ENCODE measurements around the gene CPVL.

The CPVL gene

GRCh38 chr7:29170781-29171180 is 24.4 kb upstream of the CPVL start:
- no peak for DNase-seq (ENCODE audit: low read depth)
- no peak for TF ChIP-seq CTCF (conservative IDR thresholded peaks at IDR 0.05; ENCODE audit: low read depth, low read length)
- H3K4me3 ChIP-seq (ENCODE audit: low read depth, low read length) = no peak overlapping the region

DNA sequence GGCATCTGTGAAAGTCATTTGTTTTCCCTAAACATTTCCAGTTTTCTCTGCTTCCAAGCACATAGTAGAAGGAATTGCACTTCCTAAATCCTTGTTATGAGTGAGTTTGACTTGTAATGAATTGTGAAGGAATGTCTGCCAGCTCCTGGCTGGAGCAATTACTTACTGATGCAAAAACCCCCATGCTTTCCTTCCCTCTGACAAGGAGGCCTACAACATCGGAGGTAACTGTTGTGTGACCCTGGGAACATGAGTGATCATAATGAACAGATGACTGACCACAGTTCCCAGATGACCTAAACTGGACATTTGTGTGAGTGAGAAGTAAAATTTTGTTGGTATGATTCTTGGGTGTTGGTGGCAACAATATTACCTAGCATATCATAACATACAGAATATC is 21.4 kb upstream of the CPVL start:
- DNase-seq (ENCODE audit: low read depth) = no peak
- no peak for TF ChIP-seq CTCF (conservative IDR thresholded peaks at IDR 0.05; ENCODE audit: low read depth, low read length)
- no peak overlapping the region for H3K4me3 ChIP-seq (ENCODE audit: low read depth, low read length)

DNA sequence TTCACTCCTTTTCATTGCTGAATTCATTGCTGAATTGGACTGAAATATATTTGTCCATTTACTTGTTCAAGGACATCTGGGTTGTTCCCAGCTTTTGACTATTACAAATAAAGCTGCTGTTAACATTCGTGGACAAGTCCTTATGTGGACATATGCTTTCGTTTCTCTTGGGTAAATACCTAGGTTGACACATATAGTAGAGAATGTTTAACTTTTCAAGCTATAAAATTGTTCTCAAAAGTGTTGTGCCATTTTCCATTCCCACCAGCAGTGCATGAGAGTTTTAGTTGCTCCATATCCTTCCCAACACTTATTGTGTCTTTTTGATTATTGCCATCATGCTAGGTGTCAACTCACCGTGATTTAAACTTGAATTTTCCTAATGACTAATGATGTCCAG is 17.5 kb upstream of the CPVL start:
- no peak overlapping the region for H3K4me3 ChIP-seq (ENCODE audit: low read depth, low read length)
- no peak for DNase-seq (ENCODE audit: low read depth)
- TF ChIP-seq CTCF (conservative IDR thresholded peaks at IDR 0.05; ENCODE audit: low read depth, low read length) = no peak

DNA sequence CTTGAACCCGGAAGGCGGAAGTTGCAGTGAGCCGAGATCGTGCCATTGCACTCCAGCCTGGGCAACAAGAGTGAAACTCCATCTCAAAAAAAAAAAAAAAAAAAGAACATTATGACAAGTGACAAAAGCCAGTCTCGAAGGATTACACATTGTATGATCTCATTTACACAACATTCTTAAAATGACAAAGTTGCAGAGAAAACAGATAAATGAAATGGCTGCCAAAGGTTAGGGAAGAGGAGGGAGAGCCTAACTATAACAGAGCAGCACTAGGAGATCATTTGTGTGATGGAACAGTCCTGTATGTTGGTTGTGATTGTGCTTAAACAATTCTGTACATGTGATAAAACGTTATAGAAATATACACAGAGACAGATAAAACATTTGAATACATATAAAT is 16.2 kb upstream of the CPVL start:
- H3K4me3 ChIP-seq (ENCODE audit: low read depth, low read length) = no peak overlapping the region
- no peak for DNase-seq (ENCODE audit: low read depth)
- TF ChIP-seq CTCF (conservative IDR thresholded peaks at IDR 0.05; ENCODE audit: low read depth, low read length) = no peak

GRCh38 chr7:29161231-29161630 is 14.9 kb upstream of the CPVL start:
- TF ChIP-seq CTCF (conservative IDR thresholded peaks at IDR 0.05; ENCODE audit: low read depth, low read length) = no peak
- DNase-seq (ENCODE audit: low read depth) = no peak
- H3K4me3 ChIP-seq (ENCODE audit: low read depth, low read length) = no peak overlapping the region

- TF ChIP-seq CTCF (conservative IDR thresholded peaks at IDR 0.05; ENCODE audit: low read depth, low read length) = no peak
- no peak for DNase-seq (ENCODE audit: low read depth)
- H3K4me3 ChIP-seq (ENCODE audit: low read depth, low read length) = no peak overlapping the region
Observed at GRCh38 chr7:29160080-29160479, 13.7 kb upstream of the CPVL start.

DNA sequence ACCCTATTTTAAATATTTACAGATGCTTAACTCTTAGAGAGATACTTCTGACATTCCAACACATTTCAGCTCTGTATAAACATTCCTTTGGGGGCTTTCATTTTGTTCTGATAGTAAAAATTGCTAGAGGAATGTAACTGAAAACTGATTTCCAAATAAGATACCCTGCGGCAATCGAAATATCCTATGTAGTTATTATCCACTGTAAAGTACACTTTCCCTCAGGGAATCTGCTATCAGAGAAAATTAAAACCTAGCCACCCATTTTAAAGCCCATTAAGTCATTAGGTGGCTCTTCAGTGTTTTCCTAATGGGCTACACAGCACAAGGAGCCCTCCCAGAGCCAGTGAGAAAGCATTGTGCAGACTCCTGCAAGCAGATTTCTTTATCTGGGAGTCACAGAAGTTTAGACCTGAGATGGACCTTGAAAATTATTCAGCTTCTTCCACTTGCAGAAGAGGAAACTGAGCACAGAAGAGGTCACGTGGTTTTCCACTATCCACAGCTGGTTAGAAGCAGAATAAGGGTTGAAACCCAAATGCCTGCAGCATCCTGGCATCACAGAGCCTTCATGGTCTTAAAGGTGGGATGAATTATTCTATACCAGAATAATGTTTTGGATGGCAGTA is 12.6 kb upstream of the CPVL start:
- no peak for DNase-seq (ENCODE audit: low read depth)
- no peak overlapping the region for H3K4me3 ChIP-seq (ENCODE audit: low read depth, low read length)
- TF ChIP-seq CTCF (conservative IDR thresholded peaks at IDR 0.05; ENCODE audit: low read depth, low read length) = no peak
